A549 (cell line): ENCODE data around the gene LCE6A. TPM values are rescaled to one million over a fixed set of nuclear protein-coding genes. Genes with fewer than 3 reads are reported as not detected.

Experiments
- ATAC-seq, 2 experiments: fragments of 200-7000 bp in 1 of 2; fragments of >200 bp in 1 of 2; cut with Nextera tagmentation in 1 of 2; cut with Tn5 transposase in 1 of 2; 3 replicates each; pipeline versions ENCODE4 v1.8.0 to v1.9.1; 2018 to 2020; ENCODE audit warnings: mild to moderate bottlenecking in 1 of 2, moderate library complexity in 1 of 2
- CTCF ChIA-PET: fragments of 300-600 bp; sonication (Branson Sonifier 250); formaldehyde crosslinking; extraction: SDS; loops from one replicate; lab custom pipeline; 2021; ENCODE audit warnings: antibody characterized with exemption, inconsistent platforms; lab: Yijun Ruan, JAX
- POLR2A ChIA-PET: fragments of 350-600 bp; formaldehyde crosslinking; extraction: SDS; loops from one replicate; lab custom pipeline; 2021; ENCODE audit warnings: antibody characterized with exemption, inconsistent platforms; lab: Yijun Ruan, JAX
- DNase-seq, 2 experiments: peaks; one replicate each; pipeline versions ENCODE4 v3.0.0 to v3.0.0-alpha.2; 2011 to 2016; ENCODE audit warnings: low read depth in 1 of 2, low spot score in 1 of 2
- FAIRE-seq: peaks from 2 replicates; lab custom pipeline; 2011; peaks lifted over from hg19 to GRCh38; lab: Jason Lieb, UNC
- H3K27ac ChIP-seq, 2 experiments: fragments of >200 bp; sonication (Bioruptor Twin); formaldehyde crosslinking; 3 replicates each; pipeline ENCODE4 v1.5.1; 2016 to 2017
- H3K4me1 ChIP-seq: fragments of >200 bp; sonication (Bioruptor Twin); formaldehyde crosslinking; 3 replicates; pipeline ENCODE4 v1.6.1; 2016
- H3K4me2 ChIP-seq: fragments of >200 bp; sonication (Bioruptor Twin); formaldehyde crosslinking; 3 replicates; pipeline ENCODE4 v1.6.1; 2016
- H3K4me3 ChIP-seq: fragments of >200 bp; sonication (Bioruptor Twin); formaldehyde crosslinking; 3 replicates; pipeline ENCODE4 v1.5.1; 2016
- H3K9me3 ChIP-seq: fragments of >200 bp; sonication (Bioruptor Twin); formaldehyde crosslinking; 3 replicates; pipeline ENCODE4 v1.6.1; 2016
- BHLHE40 ChIP-seq: IDR thresholded peaks from 2 replicates; pipeline ENCODE4 v1.6.1; 2012; ENCODE audit warnings: low read depth, low read length, inconsistent platforms
- CBX2 ChIP-seq: fragments of 200-600 bp; sonication (generic); IDR thresholded peaks from 2 replicates; pipeline ENCODE4 v1.6.1; 2016; ENCODE audit warnings: low read depth, mild to moderate bottlenecking, borderline replicate concordance
- CHD4 ChIP-seq: fragments of 200-600 bp; sonication (generic); IDR thresholded peaks from 2 replicates; pipeline ENCODE4 v1.6.1; 2016; ENCODE audit warnings: antibody characterized with exemption, mild to moderate bottlenecking, borderline replicate concordance
- EHF ChIP-seq: fragments of 250-450 bp; sonication (Bioruptor Pico); IDR thresholded peaks from 2 replicates; pipeline ENCODE4 v1.5.0; 2020; ENCODE audit warnings: mild to moderate bottlenecking
- EP300 ChIP-seq, 2 experiments: fragments of >200 bp; sonication (Bioruptor Twin); formaldehyde crosslinking; IDR thresholded peaks; 2 replicates in 1 of 2; 3 replicates in 1 of 2; pipeline ENCODE4 v1.6.1; 2016 to 2017
- FOSL2 ChIP-seq, 2 experiments: fragments of 450-650 bp in 1 of 2; fragments of >200 bp in 1 of 2; sonication (Bioruptor Twin) in 1 of 2; formaldehyde crosslinking; IDR thresholded peaks; 2 replicates each; pipeline versions ENCODE4 v1.5.0 to v1.6.1; 2016 to 2020; ENCODE audit warnings: mild to moderate bottlenecking in 1 of 2, moderate library complexity in 1 of 2
- FOXS1 ChIP-seq: fragments of 250-450 bp; sonication (Bioruptor Pico); IDR thresholded peaks from 2 replicates; pipeline ENCODE4 v1.5.0; 2020; ENCODE audit warnings: mild to moderate bottlenecking, moderate library complexity
- GATA3 ChIP-seq: IDR thresholded peaks from 2 replicates; pipeline ENCODE4 v1.6.1; 2012; ENCODE audit warnings: borderline replicate concordance
- HMGXB4 ChIP-seq: fragments of 250-450 bp; sonication (Bioruptor Pico); IDR thresholded peaks from 2 replicates; pipeline ENCODE4 v1.5.0; 2021; ENCODE audit warnings: mild to moderate bottlenecking, moderate library complexity, borderline replicate concordance
- HOXA7 ChIP-seq: fragments of 250-450 bp; sonication (Bioruptor Pico); IDR thresholded peaks from 2 replicates; pipeline ENCODE4 v1.5.0; 2020; ENCODE audit warnings: mild to moderate bottlenecking, moderate library complexity
- HOXB5 ChIP-seq: fragments of 250-450 bp; sonication (Bioruptor Pico); IDR thresholded peaks from 2 replicates; pipeline ENCODE4 v1.5.0; 2020; ENCODE audit warnings: mild to moderate bottlenecking, moderate library complexity
- JUNB ChIP-seq: fragments of >200 bp; sonication (Bioruptor Twin); formaldehyde crosslinking; IDR thresholded peaks from 2 replicates; pipeline ENCODE4 v1.6.1; 2016
- KDM1A ChIP-seq: fragments of 200-600 bp; sonication (generic); IDR thresholded peaks from 2 replicates; pipeline ENCODE4 v1.6.1; 2016; ENCODE audit warnings: low read depth, mild to moderate bottlenecking
- MAZ ChIP-seq: fragments of 150-350 bp; IDR thresholded peaks from 2 replicates; pipeline ENCODE4 v1.6.1; 2014; ENCODE audit warnings: antibody characterized with exemption, low read depth, low read length, borderline replicate concordance
- NFE2L2 ChIP-seq: fragments of 150-350 bp; conservative IDR thresholded peaks from 2 replicates; pipeline ENCODE4 v1.6.1; 2014; ENCODE audit warnings: low read length
- NPAS2 ChIP-seq: fragments of 250-450 bp; sonication (Bioruptor Pico); IDR thresholded peaks from 2 replicates; pipeline ENCODE4 v1.8.0; 2022; ENCODE audit warnings: mild to moderate bottlenecking, moderate library complexity, borderline replicate concordance
- PBX3 ChIP-seq: IDR thresholded peaks from 2 replicates; pipeline ENCODE4 v1.6.1; 2012
- POLR2AphosphoS2 ChIP-seq: conservative IDR thresholded peaks from 2 replicates; pipeline ENCODE4 v1.6.1; 2012; ENCODE audit warnings: low read length, improper control_type of control experiment, inconsistent platforms
- RAD21 ChIP-seq, 2 experiments: fragments of >200 bp in 1 of 2; sonication (Bioruptor Twin) in 1 of 2; formaldehyde crosslinking in 1 of 2; IDR thresholded peaks in 1 of 2; conservative IDR thresholded peaks in 1 of 2; 2 replicates in 1 of 2; 3 replicates in 1 of 2; pipeline ENCODE4 v1.6.1; 2012 to 2018; ENCODE audit warnings: inconsistent platforms in 1 of 2
- RARB ChIP-seq: fragments of 250-450 bp; sonication (Bioruptor Pico); IDR thresholded peaks from 2 replicates; pipeline ENCODE4 v1.8.0; 2021; ENCODE audit warnings: mild to moderate bottlenecking, moderate library complexity
- RCOR1 ChIP-seq: fragments of 150-350 bp; IDR thresholded peaks from 2 replicates; pipeline ENCODE4 v1.6.1; 2014; ENCODE audit warnings: antibody characterized with exemption, low read length, low read depth
- RNF2 ChIP-seq: fragments of 200-600 bp; sonication (generic); IDR thresholded peaks from 2 replicates; pipeline ENCODE4 v1.6.1; 2016; ENCODE audit warnings: low read depth, mild to moderate bottlenecking, antibody characterized with exemption, moderate library complexity, borderline replicate concordance
- TP53 ChIP-seq: fragments of 250-450 bp; sonication (Bioruptor Pico); IDR thresholded peaks from 2 replicates; pipeline ENCODE4 v1.5.0; 2021; ENCODE audit warnings: mild to moderate bottlenecking, moderate library complexity
- USF2 ChIP-seq: fragments of 450-650 bp; IDR thresholded peaks from 2 replicates; pipeline ENCODE4 v1.6.1; 2014; ENCODE audit warnings: antibody characterized with exemption
- WGBS: methylation state at CpG from one replicate; pipeline ENCODE4 v1.1.6; 2017; ENCODE audit errors: missing lambda C conversion rate; 5-methylcytosine and 5-hydroxymethylcytosine counted together
- polyA plus RNA-seq, 4 experiments: library from polyadenylated mRNA; depleted of rRNA in 3 of 4; stranded (reverse); fragments of >200 nt; fragmentation: RNase III in 1 of 4; extraction: RNeasy Plus Mini Kit Qiagen cat#74134 plus additional on column Dnase treatment in 1 of 4; gene quantifications; 2 replicates in 3 of 4; 3 replicates in 1 of 4; pipeline ENCODE4 v1.2.3, GENCODE V29; 2011 to 2017

LCE6A gene
- polyA plus RNA-seq, 2 of the 4 experiments (the other 2 are of a cell fraction) = not detected

GRCh38 chr1:152878042-152878441 lies 35.4 kb downstream of the LCE6A start, which contains the start of gene SMCP:
TSS of gene SMCP (plus strand) at chr1:152878322. CDS start at chr1:152884423, 6,101 bp downstream.
- no peaks in the 10 kb centered on the region for H3K9me3 ChIP-seq
- TF ChIP-seq RAD21 (conservative IDR thresholded peaks at IDR 0.05 in 1 of 2, IDR thresholded peaks at IDR 0.05 in 1 of 2) = peak in 1 of 2 experiments; percentile 12; a peak in 1 of 5 replicates
- TF ChIP-seq JUNB = no peak
- H3K4me3 ChIP-seq = no peak within 1 kb of the TSS
- FAIRE-seq = no peak
- 6% methylated on average over 1 of the region's 1 CpG for WGBS
- no peak for ATAC-seq
- no peak within 1 kb of the TSS for H3K27ac ChIP-seq
- H3K4me1 ChIP-seq = no peaks in the 10 kb centered on the region
- POLR2A ChIA-PET = no interaction called here
- no peak within 1 kb of the TSS for H3K4me2 ChIP-seq
- DNase-seq = peak in 1 of 2 experiments; percentile 9
- CTCF ChIA-PET = interaction anchor here (1.4 kb wide), 2 partner anchors 11 to 322 kb away, joined by 3 read pairs; no protein-coding TSS in a partner anchor

GRCh38 chr1:152879559-152880198 lies 37.0 kb downstream of the LCE6A start:
- DNase-seq (no peak), FAIRE-seq (no peak), ATAC-seq (no peak)
- H3K4me3 ChIP-seq = no peak overlapping the region
- no peak overlapping the region for H3K27ac ChIP-seq
- no peaks in the 10 kb centered on the region for H3K9me3 ChIP-seq
- ChIA-PET POLR2A (no interaction called here), CTCF (interaction anchor here (0.9 to 1.5 kb wide), 3 partner anchors 9 to 10 kb away, joined by 3 read pairs; no protein-coding TSS in a partner anchor)
- TF ChIP-seq NFE2L2 (no peak), USF2 (no peak), KDM1A (no peak), PBX3 (no peak), RNF2 (no peak), MAZ (no peak), POLR2AphosphoS2 (no peak), CBX2 (no peak), TP53 (CRISPR knock-in tag) (no peak), HMGXB4 (no peak), EP300 (IDR thresholded peaks at IDR 0.05) (no peak), NPAS2 (no peak), RAD21 (conservative IDR thresholded peaks at IDR 0.05 in 1 of 2, IDR thresholded peaks at IDR 0.05 in 1 of 2) (no peak)
- no peak overlapping the region for H3K4me2 ChIP-seq
- H3K4me1 ChIP-seq = no peaks in the 10 kb centered on the region

- no peaks in the 10 kb centered on the region for H3K9me3 ChIP-seq
- H3K4me3 ChIP-seq = no peak overlapping the region
- 48% methylated on average over 4 of the region's 4 CpGs for WGBS
- POLR2A ChIA-PET = no interaction called here
- no peaks in the 10 kb centered on the region for H3K4me1 ChIP-seq
- CTCF ChIA-PET = interaction anchor here (1.5 kb wide), 1 partner anchor 11 kb away, joined by 3 read pairs; no protein-coding TSS in a partner anchor
- TF ChIP-seq RCOR1 (no peak), FOXS1 (no peak), RARB (CRISPR knock-in tag) (no peak), HMGXB4 (no peak), KDM1A (no peak), HOXB5 (no peak), EHF (CRISPR knock-in tag) (no peak), GATA3 (no peak), FOSL2 (IDR thresholded peaks at IDR 0.05) (no peak), FOSL2 (CRISPR knock-in tag; IDR thresholded peaks at IDR 0.05) (no peak), BHLHE40 (no peak), HOXA7 (CRISPR knock-in tag) (no peak), CHD4 (no peak)
- TF ChIP-seq, all 56 proteins: peak for 0
- no peak for ATAC-seq
- no peak overlapping the region for H3K27ac ChIP-seq
- FAIRE-seq = no peak
- no peak overlapping the region for H3K4me2 ChIP-seq
- DNase-seq = no peak
These were observed 37.7 kb downstream of the LCE6A start for GRCh38 chr1:152880316-152880715.
